HG03175 (cell line): ENCODE results near the gene RNF225.
"Not testable (repeated sequence)": the region's sequence is repeated elsewhere in the genome, so short reads cannot be mapped to it uniquely, and the experiment has no call there.

Experiments used
- ATAC-seq: cut with Tn5 transposase; IDR thresholded peaks from one replicate; pipeline ENCODE4 v1.9.1; 2021; ENCODE audit warnings: mild to moderate bottlenecking, moderate library complexity; ENCODE audit not compliant: unreplicated experiment

RNF225 gene

DNA sequence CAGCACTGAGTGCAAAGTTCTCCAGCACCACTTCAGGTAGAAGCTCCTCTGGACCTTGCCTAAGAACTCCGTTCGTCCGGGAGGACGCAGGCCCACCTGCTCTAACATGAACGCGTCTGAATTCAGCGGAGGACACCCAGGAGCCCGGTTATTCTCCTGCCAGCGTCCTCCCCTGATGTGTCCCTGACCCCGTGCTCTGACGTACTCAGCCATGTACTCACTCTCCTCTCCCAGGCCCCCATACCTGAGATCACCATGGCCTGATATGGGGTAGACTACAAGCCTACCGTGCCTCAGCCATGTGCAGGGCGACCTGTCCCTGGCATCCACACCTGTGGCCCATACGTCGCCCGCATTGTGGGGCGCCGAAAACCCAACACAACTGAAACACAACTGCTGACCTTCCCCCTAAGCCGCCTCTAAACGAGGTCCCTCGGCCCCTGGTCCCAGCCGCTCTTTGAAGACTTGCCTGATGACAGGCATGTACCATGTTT lies 12.2 kb downstream of the RNF225 start:
- no peak for ATAC-seq

DNA sequence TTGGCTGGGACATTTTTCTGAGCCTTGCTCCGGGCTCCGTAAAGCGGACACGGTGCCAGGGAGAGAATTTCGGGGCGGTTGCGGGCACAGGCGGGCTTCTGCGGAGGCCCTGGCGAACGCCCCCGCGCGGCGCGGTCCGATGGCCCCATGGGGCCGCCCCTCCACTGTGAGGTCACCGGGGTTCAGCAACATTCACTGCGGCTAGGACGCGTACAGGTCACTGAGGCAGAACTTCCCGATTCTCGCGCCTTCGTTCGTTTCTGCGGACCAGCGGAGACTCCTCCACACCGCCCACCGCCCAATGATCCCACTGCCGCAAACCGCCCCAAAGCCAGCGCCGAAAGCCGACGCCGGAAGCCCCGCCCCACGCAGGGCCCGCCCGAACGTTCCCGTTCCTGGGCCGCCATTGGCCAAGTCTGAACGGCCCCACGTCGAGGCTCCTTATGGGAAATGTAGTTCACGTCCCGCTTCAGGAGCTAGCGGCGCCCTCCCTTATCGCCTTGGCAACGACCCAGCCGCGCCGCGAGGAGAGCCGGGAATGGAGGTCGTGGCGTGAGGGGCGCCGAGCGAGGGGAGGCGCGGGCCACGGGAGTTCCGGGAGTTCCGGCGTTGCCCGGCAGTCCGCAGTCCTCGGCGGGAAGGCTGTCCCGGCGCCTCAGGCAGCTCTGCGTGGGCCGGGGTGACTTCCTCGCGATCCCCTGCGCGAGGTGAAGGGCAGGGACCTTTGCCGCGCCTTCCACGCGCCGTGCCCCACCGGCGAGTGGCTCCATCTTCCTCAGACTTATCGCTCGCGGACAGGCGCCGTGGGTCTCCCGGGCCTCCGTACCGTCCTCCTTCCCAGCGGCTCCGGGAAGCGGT lies 12.9 kb downstream of the RNF225 start, which contains the start of gene ZNF584:
Gene ZNF584, plus strand, starts transcription at position 498 of the 858 bp plus-strand sequence. CDS start 499 bp downstream, outside the sequence.
- ATAC-seq = peak; percentile 95

DNA sequence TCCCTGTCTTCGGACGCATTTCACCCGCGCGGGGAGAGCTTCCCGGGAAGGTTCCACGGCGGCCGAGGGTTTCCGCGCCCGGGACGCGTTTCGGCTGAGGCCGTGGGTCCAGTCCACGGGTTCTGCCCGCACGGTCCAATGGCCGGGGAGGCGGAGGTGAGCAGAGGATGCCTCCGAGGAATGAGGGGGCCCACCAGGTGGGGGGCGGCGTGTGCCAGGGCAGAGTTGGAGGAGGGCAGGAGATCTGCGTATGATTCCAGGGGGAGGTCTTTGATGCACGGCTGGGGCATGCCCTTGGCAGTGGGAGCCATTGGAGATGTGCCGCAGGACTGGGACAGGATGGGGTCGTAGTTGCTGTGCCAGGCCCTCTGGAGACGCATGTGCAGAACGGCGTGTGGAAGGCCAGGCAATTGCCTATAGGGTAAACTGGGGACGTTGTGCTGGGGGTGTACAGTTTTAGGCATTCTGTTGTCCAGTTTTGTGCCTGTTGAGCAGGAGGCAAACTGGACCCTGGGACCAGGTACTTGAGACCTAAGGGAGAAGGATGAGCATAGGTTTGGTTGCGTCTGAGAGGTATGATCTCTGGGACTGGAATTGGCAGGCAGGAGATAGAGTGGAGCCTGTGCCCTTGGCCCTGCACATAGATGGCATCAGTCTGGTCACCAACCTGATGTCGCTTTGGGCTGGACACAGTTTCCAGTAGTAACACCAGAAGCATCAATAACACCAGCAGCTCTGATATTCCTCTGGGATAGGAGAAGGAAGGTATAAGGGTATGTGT lies 13.7 kb downstream of the RNF225 start:
- ATAC-seq = no peak

DNA sequence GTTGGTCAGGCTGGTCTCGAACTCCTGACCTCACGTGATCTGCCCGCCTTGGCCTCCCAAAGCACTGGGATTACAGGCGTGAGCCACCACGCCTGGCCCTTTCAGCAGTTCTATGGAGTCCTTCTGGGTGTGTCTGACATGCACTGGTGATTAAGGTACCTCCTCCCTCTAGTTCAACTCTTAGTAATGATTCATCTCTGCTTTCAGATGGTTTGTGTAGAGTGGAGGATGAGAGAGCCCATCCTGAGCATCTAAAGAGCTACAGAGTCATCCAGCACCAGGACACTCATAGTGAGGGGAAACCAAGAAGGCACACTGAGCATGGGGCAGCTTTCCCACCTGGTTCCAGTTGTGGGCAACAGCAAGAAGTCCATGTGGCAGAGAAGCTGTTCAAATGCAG lies 21.1 kb downstream of the RNF225 start:
- ATAC-seq = no peak

DNA sequence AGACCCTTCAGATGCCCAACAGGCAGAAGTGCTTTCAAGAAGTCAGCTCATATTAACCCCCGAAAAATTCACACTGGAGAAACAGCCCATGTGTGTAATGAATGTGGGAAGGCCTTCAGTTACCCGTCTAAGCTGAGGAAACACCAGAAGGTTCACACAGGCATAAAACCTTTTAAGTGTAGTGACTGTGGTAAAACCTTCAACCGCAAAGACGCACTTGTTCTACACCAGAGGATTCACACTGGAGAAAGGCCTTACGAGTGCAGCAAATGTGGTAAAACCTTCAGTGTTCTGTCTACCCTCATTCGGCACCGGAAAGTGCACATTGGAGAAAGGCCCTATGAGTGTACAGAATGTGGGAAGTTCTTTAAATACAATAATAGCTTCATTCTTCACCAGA lies 21.6 kb downstream of the RNF225 start:
- ATAC-seq = no peak

DNA sequence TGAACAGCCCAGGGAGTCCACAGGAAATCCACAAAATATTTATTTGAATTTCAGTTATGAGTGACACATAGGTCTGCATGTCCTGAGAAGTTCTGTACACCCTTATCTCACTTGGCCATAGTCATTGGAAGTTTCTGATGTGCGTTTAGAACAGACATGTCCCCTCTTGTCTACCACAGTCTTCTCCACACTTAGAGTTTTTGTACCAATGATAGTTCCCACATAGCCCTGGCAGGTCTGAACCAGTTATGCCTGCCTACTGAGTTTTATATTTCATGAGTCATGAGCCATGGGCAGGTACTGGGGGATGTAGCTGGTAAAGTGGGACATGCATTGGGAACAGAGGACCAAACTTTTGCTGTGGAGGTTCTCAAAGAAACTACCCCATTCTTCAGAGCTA lies 33.2 kb downstream of the RNF225 start:
- ATAC-seq = no peak

DNA sequence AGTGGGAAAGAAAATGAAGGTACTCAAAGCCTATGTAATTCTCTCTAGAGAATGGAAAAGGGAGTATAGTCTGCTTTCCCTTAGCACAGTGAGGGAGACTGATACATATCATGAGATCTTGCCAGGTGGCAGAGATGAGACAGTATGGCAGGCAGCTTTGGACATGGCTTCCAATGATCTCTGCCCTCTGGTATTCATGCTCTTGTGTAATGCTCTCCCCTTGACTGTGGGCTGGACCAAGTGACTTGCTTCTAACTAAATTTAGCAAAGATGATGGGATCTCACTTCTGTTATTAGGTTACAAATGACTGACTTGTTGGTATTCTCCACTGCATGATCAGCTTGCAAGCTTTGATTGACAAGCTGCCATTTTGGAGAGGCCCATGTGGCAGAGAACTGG lies 34.3 kb downstream of the RNF225 start:
- ATAC-seq = no peak

DNA sequence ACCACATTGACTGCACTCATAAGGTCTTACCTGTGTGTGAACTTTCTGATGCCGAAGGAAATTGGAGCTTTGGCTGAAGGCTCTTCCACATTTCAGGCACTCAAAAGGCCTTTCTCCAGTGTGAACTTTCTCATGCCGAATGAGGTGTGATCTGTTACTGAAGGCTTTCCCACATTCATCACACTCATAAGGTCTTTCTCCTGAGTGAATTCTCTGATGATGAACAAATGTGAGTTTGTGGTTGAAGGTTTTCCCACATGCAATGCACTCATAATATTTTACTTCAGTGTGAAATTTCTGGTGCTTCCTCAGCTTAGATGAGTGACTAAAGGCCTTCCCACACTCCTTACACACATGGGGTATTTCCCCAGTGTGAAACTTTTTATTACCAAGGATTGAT lies 38.8 kb downstream of the RNF225 start:
- no peak for ATAC-seq

DNA sequence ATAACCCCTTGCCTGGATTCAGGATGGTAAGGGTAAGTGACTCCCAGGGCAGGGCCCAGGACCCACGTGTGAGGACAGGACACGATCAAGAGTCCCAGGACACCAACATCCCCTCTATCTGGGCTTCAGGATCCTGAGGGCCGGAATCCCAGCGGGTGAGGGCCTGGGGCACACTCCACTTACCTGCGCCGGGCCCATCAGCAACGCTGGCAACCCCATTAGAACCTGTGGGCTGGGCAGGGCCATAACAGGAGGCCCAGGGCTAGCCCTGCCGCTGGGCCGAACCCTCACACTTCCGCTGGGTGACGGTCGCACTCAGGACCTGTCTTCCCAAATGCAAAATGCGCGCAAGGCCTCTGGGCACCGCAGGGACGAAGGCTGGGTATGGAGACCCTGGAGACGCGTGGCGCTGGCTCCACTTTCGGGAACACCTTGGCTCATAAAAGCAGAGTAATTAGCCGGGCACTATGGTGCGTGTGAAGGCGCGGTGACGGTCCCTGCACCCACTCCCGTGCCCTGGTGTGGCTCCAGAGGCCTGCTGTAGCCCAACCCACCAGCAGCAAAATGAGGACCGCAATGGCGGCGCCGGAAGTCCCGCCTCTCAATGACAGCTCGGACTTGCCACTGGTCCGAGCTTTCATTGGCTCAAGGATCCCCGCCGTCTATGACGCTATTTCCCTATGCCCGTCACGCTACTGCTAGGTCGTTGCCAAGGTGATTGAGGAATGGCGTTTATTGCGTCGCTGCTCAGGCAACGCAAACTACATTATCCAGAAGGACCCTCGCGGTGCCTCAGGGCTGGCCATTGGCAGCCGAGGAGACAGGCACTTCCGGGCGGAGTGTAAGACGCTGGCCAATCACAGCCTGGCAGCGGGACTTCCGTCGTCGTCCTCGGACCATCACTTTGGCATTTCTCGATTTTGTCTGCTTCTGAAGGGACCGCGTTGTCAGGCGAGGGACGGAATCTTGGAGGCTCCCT lies 44.4 kb downstream of the RNF225 start, which contains the start of gene ZNF132:
Gene ZNF132, minus strand, starts transcription at position 578 of the 979 bp plus-strand sequence. Its CDS starts 332 bp downstream, at position 246.
- ATAC-seq = peak; percentile 95

DNA sequence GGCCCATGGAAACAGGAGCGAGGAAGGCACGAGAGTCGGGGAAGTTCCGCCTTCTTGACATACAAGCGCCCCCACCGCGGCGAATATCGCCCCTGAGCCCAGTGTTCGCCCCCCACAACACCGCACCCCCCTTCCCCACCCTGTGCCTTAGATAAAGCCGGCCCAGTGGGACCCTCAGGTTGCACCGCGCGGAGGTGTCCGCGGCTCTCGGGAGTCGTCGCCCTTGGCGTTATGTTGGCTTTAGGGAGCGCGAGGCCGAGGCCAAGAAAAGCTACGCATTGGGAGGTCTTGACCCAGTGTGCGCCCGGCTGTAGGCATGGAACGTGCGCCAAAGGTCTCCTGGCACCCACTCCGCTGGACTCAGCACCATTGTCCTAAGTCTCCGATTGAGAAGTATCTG lies 45.1 kb downstream of the RNF225 start:
- ATAC-seq = no peak

DNA sequence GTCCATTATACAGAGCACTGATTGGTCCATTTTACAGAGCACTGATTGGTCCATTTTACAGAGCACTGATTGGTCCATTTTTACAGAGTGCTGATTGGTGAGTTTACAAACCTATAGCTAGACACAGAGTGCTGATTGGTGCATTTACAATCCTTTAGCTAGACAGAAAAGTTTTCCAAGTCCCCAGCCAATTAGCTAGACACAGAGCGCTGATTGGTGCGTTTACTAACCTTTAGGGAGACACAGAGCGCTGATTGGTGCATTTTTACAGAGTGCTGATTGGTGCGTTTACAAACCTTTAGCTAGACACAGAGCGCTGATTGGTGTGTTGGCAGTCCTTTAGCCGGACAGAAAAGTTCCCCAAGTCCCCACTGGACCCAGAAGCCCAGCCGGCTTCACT lies 47.5 kb downstream of the RNF225 start:
- not testable (repeated sequence) for ATAC-seq
